Stimulated activated naive B cell treated with anti-CD40 and anti-IgM and Interleukin-4, amounts not matched to agents 10 μg/mL and 1 μg/mL and 100 μg/mL, for 72 hours (primary cell): ENCODE measurements around the gene KCNAB1.

Source experiments
- ATAC-seq, 2 donors: fragments of 150-1000 bp; cut with Tn5 transposase; replicated peaks; 2 replicates each; pipeline ENCODE4 v1.10.0; 2021; ENCODE audit warnings: moderate library complexity in 1 of 2
- DNase-seq: peaks from one replicate; pipeline ENCODE4 v3.0.0; 2021
- H3K27ac Mint-ChIP-seq: one replicate; pipeline ENCODE4 v1.8.0; 2022; ENCODE audit warnings: mild to moderate bottlenecking, mixed read lengths
- H3K27me3 Mint-ChIP-seq, 2 donors: one replicate each; pipeline ENCODE4 v1.8.0; 2022; ENCODE audit warnings: mixed read lengths in 2 of 2
- H3K36me3 Mint-ChIP-seq, 2 donors: one replicate each; pipeline ENCODE4 v1.8.0; 2022; ENCODE audit warnings: mixed read lengths in 2 of 2, mild to moderate bottlenecking in 1 of 2
- H3K4me1 Mint-ChIP-seq, 2 donors: one replicate each; pipeline ENCODE4 v1.8.0; 2022; ENCODE audit warnings: mixed read lengths in 2 of 2, mild to moderate bottlenecking in 1 of 2
- H3K4me3 Mint-ChIP-seq, 2 donors: one replicate each; pipeline ENCODE4 v1.8.0; 2022; ENCODE audit warnings: mild to moderate bottlenecking in 2 of 2, mixed read lengths in 2 of 2, moderate library complexity in 1 of 2
- H3K9me3 Mint-ChIP-seq, 2 donors: one replicate each; pipeline ENCODE4 v1.8.0; 2022; ENCODE audit warnings: mixed read lengths in 2 of 2, mild to moderate bottlenecking in 1 of 2

KCNAB1 gene

GRCh38 chr3:156149876-156150275 lies 29.5 kb downstream of the KCNAB1 start:
- Mint-ChIP-seq H3K4me3 (no peak overlapping the region), H3K27ac (no peak overlapping the region), H3K36me3 (no peaks in the 10 kb centered on the region), H3K27me3 (peaks cover 3 to 5% of the 10 kb centered on the region in 2 donors), H3K9me3 (no peaks in the 10 kb centered on the region), H3K4me1 (peaks cover 3 to 7% of the 10 kb centered on the region in 2 donors)
- ATAC-seq, result no peak
- no peak for DNase-seq

- Mint-ChIP-seq H3K4me3 (no peak overlapping the region), H3K4me1 (peaks cover 3 to 7% of the 10 kb centered on the region in 2 donors), H3K27ac (no peak overlapping the region), H3K9me3 (peaks cover 2 to 3% of the 10 kb centered on the region in 2 donors), H3K27me3 (peaks cover 0 to 5% of the 10 kb centered on the region in 2 donors), H3K36me3 (peaks cover 0 to 3% of the 10 kb centered on the region in 2 donors)
- no peak for DNase-seq
- ATAC-seq, result peak; percentile 51 to 55
Measured at GRCh38 chr3:156150434-156151066, 30.2 kb downstream of the KCNAB1 start.

GRCh38 chr3:156151824-156152428 lies 31.5 kb downstream of the KCNAB1 start:
- no peaks in the 10 kb centered on the region for H3K27me3 Mint-ChIP-seq
- H3K4me1 Mint-ChIP-seq, result peaks cover 3 to 7% of the 10 kb centered on the region in 2 donors
- no peak overlapping the region for H3K4me3 Mint-ChIP-seq
- no peak overlapping the region for H3K27ac Mint-ChIP-seq
- ATAC-seq (peak; percentile 55 to 64), DNase-seq (peak; percentile 20)
- H3K36me3 Mint-ChIP-seq, result peaks cover 0 to 4% of the 10 kb centered on the region in 2 donors
- H3K9me3 Mint-ChIP-seq, result peaks cover 4 to 5% of the 10 kb centered on the region in 2 donors

GRCh38 chr3:156158656-156159295 lies 38.4 kb downstream of the KCNAB1 start:
- Mint-ChIP-seq H3K27me3 (no peaks in the 10 kb centered on the region), H3K27ac (no peak overlapping the region), H3K36me3 (peaks cover 0 to 4% of the 10 kb centered on the region in 2 donors), H3K4me1 (peaks cover 11 to 13% of the 10 kb centered on the region in 2 donors), H3K9me3 (peaks cover 4 to 5% of the 10 kb centered on the region in 2 donors), H3K4me3 (peak overlapping the region in 1 of 2 donors; percentile 17)
- ATAC-seq (no peak), DNase-seq (no peak)

- peaks cover 11 to 13% of the 10 kb centered on the region in 2 donors for H3K4me1 Mint-ChIP-seq
- peak; percentile 54 to 73 for ATAC-seq
- no peak overlapping the region for H3K27ac Mint-ChIP-seq
- peaks cover under 1 to 1% of the 10 kb centered on the region in 2 donors for H3K9me3 Mint-ChIP-seq
- H3K36me3 Mint-ChIP-seq, result peaks cover 0 to under 1% of the 10 kb centered on the region in 2 donors
- DNase-seq, result no peak
- H3K27me3 Mint-ChIP-seq, result no peaks in the 10 kb centered on the region
- H3K4me3 Mint-ChIP-seq, result peak overlapping the region in 1 of 2 donors; percentile 0
Measured at GRCh38 chr3:156160647-156161046, 40.3 kb downstream of the KCNAB1 start.

GRCh38 chr3:156161172-156161571 lies 40.8 kb downstream of the KCNAB1 start:
- Mint-ChIP-seq H3K4me3 (peak overlapping the region in 1 of 2 donors; percentile 26), H3K27me3 (no peaks in the 10 kb centered on the region), H3K4me1 (peaks cover 11 to 13% of the 10 kb centered on the region in 2 donors), H3K27ac (no peak overlapping the region), H3K36me3 (no peaks in the 10 kb centered on the region), H3K9me3 (no peaks in the 10 kb centered on the region)
- DNase-seq (no peak), ATAC-seq (peak; percentile 61 to 74)

- no peak overlapping the region for H3K27ac Mint-ChIP-seq
- H3K27me3 Mint-ChIP-seq, result peaks cover 6% of the 10 kb centered on the region in 2 donors
- H3K4me1 Mint-ChIP-seq, result peaks cover 11 to 13% of the 10 kb centered on the region in 2 donors
- ATAC-seq (no peak), DNase-seq (no peak)
- H3K9me3 Mint-ChIP-seq, result no peaks in the 10 kb centered on the region
- no peaks in the 10 kb centered on the region for H3K36me3 Mint-ChIP-seq
- H3K4me3 Mint-ChIP-seq, result no peak overlapping the region
Measured at GRCh38 chr3:156163848-156164247, 43.5 kb downstream of the KCNAB1 start.

GRCh38 chr3:156166808-156167207 lies 46.4 kb downstream of the KCNAB1 start:
- Mint-ChIP-seq H3K9me3 (no peaks in the 10 kb centered on the region), H3K27ac (no peak overlapping the region), H3K36me3 (no peaks in the 10 kb centered on the region), H3K27me3 (peaks cover 6 to 19% of the 10 kb centered on the region in 2 donors), H3K4me1 (no peaks in the 10 kb centered on the region), H3K4me3 (no peak overlapping the region)
- ATAC-seq, result no peak
- DNase-seq, result no peak

GRCh38 chr3:156170571-156170970 lies 50.2 kb downstream of the KCNAB1 start:
- ATAC-seq (no peak), DNase-seq (no peak)
- no peak overlapping the region for H3K4me3 Mint-ChIP-seq
- peaks cover 6 to 20% of the 10 kb centered on the region in 2 donors for H3K27me3 Mint-ChIP-seq
- H3K4me1 Mint-ChIP-seq, result no peaks in the 10 kb centered on the region
- H3K36me3 Mint-ChIP-seq, result no peaks in the 10 kb centered on the region
- H3K9me3 Mint-ChIP-seq, result no peaks in the 10 kb centered on the region
- no peak overlapping the region for H3K27ac Mint-ChIP-seq

- Mint-ChIP-seq H3K4me1 (no peaks in the 10 kb centered on the region), H3K27ac (no peak overlapping the region), H3K4me3 (no peak overlapping the region), H3K36me3 (no peaks in the 10 kb centered on the region), H3K9me3 (no peaks in the 10 kb centered on the region), H3K27me3 (peaks cover 6 to 20% of the 10 kb centered on the region in 2 donors)
- DNase-seq, result no peak
- ATAC-seq, result no peak
Measured at GRCh38 chr3:156171281-156172267, 51.2 kb downstream of the KCNAB1 start.

- no peaks in the 10 kb centered on the region for H3K36me3 Mint-ChIP-seq
- ATAC-seq, result no peak
- peaks cover 0 to 14% of the 10 kb centered on the region in 2 donors for H3K27me3 Mint-ChIP-seq
- H3K9me3 Mint-ChIP-seq, result no peaks in the 10 kb centered on the region
- no peaks in the 10 kb centered on the region for H3K4me1 Mint-ChIP-seq
- H3K27ac Mint-ChIP-seq, result no peak overlapping the region
- DNase-seq, result no peak
- H3K4me3 Mint-ChIP-seq, result no peak overlapping the region
Measured at GRCh38 chr3:156172536-156172935, 52.2 kb downstream of the KCNAB1 start.

- no peaks in the 10 kb centered on the region for H3K36me3 Mint-ChIP-seq
- no peak overlapping the region for H3K27ac Mint-ChIP-seq
- DNase-seq, result no peak
- ATAC-seq, result no peak
- no peaks in the 10 kb centered on the region for H3K4me1 Mint-ChIP-seq
- peaks cover 0 to 12% of the 10 kb centered on the region in 2 donors for H3K27me3 Mint-ChIP-seq
- H3K4me3 Mint-ChIP-seq, result no peak overlapping the region
- no peaks in the 10 kb centered on the region for H3K9me3 Mint-ChIP-seq
Measured at GRCh38 chr3:156174229-156174847, 54.0 kb downstream of the KCNAB1 start.

- ATAC-seq (no peak), DNase-seq (no peak)
- Mint-ChIP-seq H3K27me3 (peaks cover 0 to 7% of the 10 kb centered on the region in 2 donors), H3K9me3 (no peaks in the 10 kb centered on the region), H3K4me1 (no peaks in the 10 kb centered on the region), H3K27ac (no peak overlapping the region), H3K36me3 (no peaks in the 10 kb centered on the region), H3K4me3 (no peak overlapping the region)
Measured at GRCh38 chr3:156175570-156175969, 55.2 kb downstream of the KCNAB1 start.
